GM12878 (cell line): ENCODE measurements around the gene ZNF148. TPM values are rescaled to one million over a fixed set of nuclear protein-coding genes. Genes with fewer than 3 reads are reported as not detected.

Experiments
- ATAC-seq: fragments of 200-7000 bp; cut with Tn5 transposase; 3 replicates; pipeline ENCODE4 v1.9.1; 2020; ENCODE audit warnings: mild to moderate bottlenecking, moderate library complexity
- BruUV-seq: library from RNA; stranded (reverse); fragments of 400-500 nt; replicated peaks from 2 replicates; lab custom pipeline; 2021; lab: Mats Ljungman, UMichigan
- CTCF ChIA-PET: fragments of 300-600 bp; sonication (Branson Sonifier 250); formaldehyde crosslinking; extraction: SDS; loops from one replicate; lab custom pipeline; 2021; ENCODE audit warnings: inconsistent platforms; lab: Yijun Ruan, JAX
- POLR2A ChIA-PET: fragments of 350-600 bp; formaldehyde crosslinking; extraction: SDS; loops from one replicate; lab custom pipeline; 2021; ENCODE audit warnings: inconsistent platforms; lab: Charles Lee
- RAD21 ChIA-PET: fragments of 300-600 bp; sonication (Branson Sonifier 250); formaldehyde crosslinking; loops from one replicate; lab custom pipeline; 2023; ENCODE audit warnings: antibody characterized with exemption; ENCODE audit not compliant: unreplicated experiment; lab: Charles Lee
- SMC1A ChIA-PET: fragments of 300-600 bp; sonication (Branson Sonifier 250); formaldehyde crosslinking; loops from one replicate; lab custom pipeline; 2023; ENCODE audit not compliant: unreplicated experiment, uncharacterized antibody; lab: Charles Lee
- DNase-seq: peaks from one replicate; pipeline ENCODE4 v3.0.0-alpha.2; 2011; ENCODE audit warnings: low read depth, low spot score
- FAIRE-seq: peaks from 3 replicates; lab custom pipeline; 2011; peaks lifted over from hg19 to GRCh38; lab: Jason Lieb, UNC
- H2AFZ ChIP-seq: 2 replicates; pipeline ENCODE4 v1.6.0; 2011; ENCODE audit warnings: low read depth, low read length, control low read depth; ENCODE audit not compliant: control insufficient read depth
- H3K27ac ChIP-seq: 2 replicates; pipeline ENCODE4 v1.5.1; 2011; ENCODE audit warnings: control low read depth; ENCODE audit not compliant: control insufficient read depth, insufficient read depth
- H3K27me3 ChIP-seq, 2 experiments: replicated peaks in 1 of 2; 2 replicates each; pipeline versions ENCODE4 v1.6.0 to v1.6.1; 2011; ENCODE audit warnings: low read length in 1 of 2; ENCODE audit not compliant: control insufficient read depth in 2 of 2, insufficient read depth in 2 of 2
- H3K36me3 ChIP-seq, 2 experiments: 2 replicates each; pipeline ENCODE4 v1.5.1; 2011; ENCODE audit warnings: low read length in 1 of 2; ENCODE audit not compliant: control insufficient read depth in 2 of 2, insufficient read depth in 2 of 2
- H3K4me1 ChIP-seq: 2 replicates; pipeline ENCODE4 v1.6.1; 2011; ENCODE audit warnings: mild to moderate bottlenecking, low read length, moderate library complexity, mixed read lengths; ENCODE audit not compliant: control insufficient read depth, insufficient read depth
- H3K4me2 ChIP-seq: 2 replicates; pipeline ENCODE4 v1.6.0; 2011; ENCODE audit warnings: control low read depth; ENCODE audit not compliant: control insufficient read depth, insufficient read depth
- H3K4me3 ChIP-seq: fragments of 200-600 bp; sonication (generic); 2 replicates; pipeline ENCODE4 v1.5.1; 2016
- H3K79me2 ChIP-seq: 2 replicates; pipeline ENCODE4 v1.6.0; 2011; ENCODE audit warnings: low read length; ENCODE audit not compliant: control insufficient read depth, insufficient read depth
- H3K9ac ChIP-seq: 2 replicates; pipeline ENCODE4 v1.8.0; 2011; ENCODE audit warnings: low read length, control low read depth, mixed read lengths; ENCODE audit not compliant: control insufficient read depth, insufficient read depth
- H3K9me3 ChIP-seq: replicated peaks from 3 replicates; pipeline ENCODE4 v1.5.1; 2011; ENCODE audit warnings: mild to moderate bottlenecking, low read length; ENCODE audit not compliant: control insufficient read depth, insufficient read depth
- H4K20me1 ChIP-seq: 2 replicates; pipeline ENCODE4 v1.6.0; 2011; ENCODE audit not compliant: control insufficient read depth, insufficient read depth
- BACH1 ChIP-seq: fragments of 450-650 bp; IDR thresholded peaks from 2 replicates; pipeline ENCODE4 v1.6.1; 2017; ENCODE audit warnings: mild to moderate bottlenecking, borderline replicate concordance
- DPF2 ChIP-seq: fragments of 450-650 bp; IDR thresholded peaks from 2 replicates; pipeline ENCODE4 v1.6.1; 2017; ENCODE audit warnings: mild to moderate bottlenecking
- EGR1 ChIP-seq, 2 experiments: IDR thresholded peaks; 1 replicate in 1 of 2; 2 replicates in 1 of 2; pipeline ENCODE4 v1.6.1; 2011 to 2012; ENCODE audit warnings: low read depth in 2 of 2, low read length in 2 of 2, borderline replicate concordance in 1 of 2, mild to moderate bottlenecking in 1 of 2, moderate library complexity in 1 of 2
- ESRRA ChIP-seq: IDR thresholded peaks from 2 replicates; pipeline ENCODE4 v1.6.1; 2012; ENCODE audit warnings: mild to moderate bottlenecking, low read length, improper control_type of control experiment
- FOXM1 ChIP-seq: IDR thresholded peaks from 2 replicates; pipeline ENCODE4 v1.6.1; 2012; ENCODE audit warnings: low read depth, mild to moderate bottlenecking, inconsistent platforms, low read length, moderate library complexity
- HCFC1 ChIP-seq: fragments of 150-350 bp; IDR thresholded peaks from 2 replicates; pipeline ENCODE4 v1.6.1; 2014; ENCODE audit warnings: low read length
- KAT2A ChIP-seq: conservative IDR thresholded peaks from 2 replicates; pipeline ENCODE4 v1.6.1; 2011; ENCODE audit warnings: low read depth, low read length; ENCODE audit not compliant: control insufficient read depth
- LARP7 ChIP-seq: fragments of 450-650 bp; IDR thresholded peaks from 2 replicates; pipeline ENCODE4 v1.6.1; 2017; ENCODE audit warnings: mild to moderate bottlenecking
- MAX ChIP-seq: IDR thresholded peaks from 2 replicates; pipeline ENCODE4 v1.6.1; 2012; ENCODE audit warnings: low read depth, low read length, improper control_type of control experiment
- MLLT1 ChIP-seq: fragments of 450-650 bp; IDR thresholded peaks from 2 replicates; pipeline ENCODE4 v1.6.1; 2016; ENCODE audit warnings: mild to moderate bottlenecking
- NR2C1 ChIP-seq: fragments of 450-650 bp; IDR thresholded peaks from 2 replicates; pipeline ENCODE4 v1.6.1; 2017; ENCODE audit warnings: antibody characterized with exemption, mild to moderate bottlenecking, moderate library complexity
- RBBP5 ChIP-seq: fragments of 200-600 bp; sonication (generic); conservative IDR thresholded peaks from 2 replicates; pipeline ENCODE4 v1.6.1; 2016
- RCOR1 ChIP-seq: conservative IDR thresholded peaks from 2 replicates; pipeline ENCODE4 v1.6.1; 2012; ENCODE audit warnings: low read depth, low read length, improper control_type of control experiment
- REST ChIP-seq: IDR thresholded peaks from 2 replicates; pipeline ENCODE4 v1.6.1; 2012; ENCODE audit warnings: mild to moderate bottlenecking, low read depth, low read length
- RUNX3 ChIP-seq: IDR thresholded peaks from 2 replicates; pipeline ENCODE4 v1.6.1; 2012; ENCODE audit warnings: low read length, inconsistent platforms
- TAF1 ChIP-seq: IDR thresholded peaks from 2 replicates; pipeline ENCODE4 v1.6.1; 2011; ENCODE audit warnings: mild to moderate bottlenecking, low read depth, low read length, borderline replicate concordance
- ZNF274 ChIP-seq: IDR thresholded peaks from one replicate; pipeline ENCODE4 v1.8.0; 2011; ENCODE audit not compliant: insufficient read length, insufficient read depth
- WGBS: methylation state at CpG from one replicate; pipeline ENCODE4 v1.1.6; 2016; ENCODE audit warnings: low lambda C conversion rate; ENCODE audit not compliant: insufficient replicate concordance, insufficient coverage; ENCODE audit errors: missing lambda C conversion rate; 5-methylcytosine and 5-hydroxymethylcytosine counted together
- in situ Hi-C: fragments of 300-500 bp; cut with MboI; formaldehyde crosslinking; loops from 9 replicates; pipeline ENCODE4 v1.14.3; 2018; ENCODE audit warnings: mixed read lengths
- intact Hi-C: fragments of 100-400 bp; cut with micrococcal nuclease; formaldehyde crosslinking; loops from one replicate; pipeline ENCODE4 v1.14.2; 2022; ENCODE audit not compliant: unreplicated experiment
- polyA plus RNA-seq, 11 experiments: library from polyadenylated mRNA; depleted of rRNA in 4 of 11; unstranded in 6 of 11; stranded (reverse) in 5 of 11; fragments of >200 nt; fragmentation: Nextera tagmentation in 4 of 11; fragmentation: Illumina TruSeq in 1 of 11; extraction: Ambion mirVana in 4 of 11; extraction: Trizol in 1 of 11; gene quantifications; 1 replicate in 1 of 11; 2 replicates in 10 of 11; pipeline versions ENCODE4 v1.2.1 to v1.2.3, GENCODE V29; 2011 to 2016; ENCODE audit warnings: inconsistent platforms in 2 of 11, missing spikeins in 2 of 11, low read depth in 1 of 11
- total RNA-seq, 4 experiments: library from RNA; depleted of rRNA in 3 of 4; stranded (reverse); fragments of >200 nt in 3 of 4; fragmentation: Illumina TruSeq in 1 of 4; extraction: Trizol in 1 of 4; gene quantifications; 2 replicates each; pipeline versions ENCODE4 v1.2.1 to v1.2.3, GENCODE V29; 2013 to 2021

ZNF148 gene
- total and polyA plus RNA-seq, 10 of the 15 experiments (the other 5 are each of a cell fraction or from before 2014, with no cell fraction given) = 8.6 to 40.4 (median 26.7) TPM

- no peaks in the 10 kb centered on the region; the same call in 2 of the 3 replicates for H3K9me3 ChIP-seq
- SMC1A ChIA-PET = interaction anchor here (0.9 to 1.4 kb wide), 4 partner anchors 10 to 32 kb away, joined by 3 to 5 read pairs (median 4); no protein-coding TSS in a partner anchor
- RAD21 ChIA-PET = interaction anchor here (0.6 kb wide), 1 partner anchor 334 kb away, joined by 3 read pairs; the partner anchor contains the start of gene SNX4
- intact Hi-C loops (no loop called here), in situ Hi-C loops (no loop called here)
- H3K27ac ChIP-seq = peak overlapping the region; percentile 39
- CTCF ChIA-PET = interaction anchor here (0.6 kb wide), 2 partner anchors 187 to 491 kb away, joined by 3 to 4 read pairs; no protein-coding TSS in a partner anchor
- H3K36me3 ChIP-seq = no peaks in the 10 kb centered on the region
- DNase-seq = no peak
- WGBS = 10% methylated on average over 10 of the region's 10 CpGs
- no TSS peak for BruUV-seq
- H2AFZ ChIP-seq = peak overlapping the region; percentile 44
- FAIRE-seq = peak; percentile 18
- no peak overlapping the region for H3K4me3 ChIP-seq
- peak overlapping the region; percentile 65 for H3K4me2 ChIP-seq
- H3K27me3 ChIP-seq = no peaks in the 10 kb centered on the region
- H4K20me1 ChIP-seq = no peaks in the 10 kb centered on the region
- H3K4me1 ChIP-seq = peaks cover 23% of the 10 kb centered on the region
- peak; percentile 90 for ATAC-seq
- POLR2A ChIA-PET = interaction anchor here (0.6 to 1.9 kb wide), 2 partner anchors 11 to 99 kb away, joined by 6 read pairs; no protein-coding TSS in a partner anchor
- no peaks in the 10 kb centered on the region for H3K79me2 ChIP-seq
- H3K9ac ChIP-seq = peak overlapping the region; percentile 47; the same call in 1 of the 2 replicates
- TF ChIP-seq ZNF274 (no peak), DPF2 (no peak), LARP7 (no peak), MAX (no peak), NR2C1 (no peak), RBBP5 (no peak), RCOR1 (no peak), HCFC1 (no peak), BACH1 (no peak), EGR1 (IDR thresholded peaks at IDR 0.05; ENCODE audit: borderline replicate concordance in 1 of 2, low read depth in 2 of 2, low read length in 2 of 2) (peak in 1 of 2 experiments; percentile 95; a peak in 2 of 3 replicates), KAT2A (no peak), ESRRA (no peak), TAF1 (no peak), MLLT1 (no peak), FOXM1 (no peak; the same call in 1 of the 2 replicates), RUNX3 (peak; percentile 38), REST (no peak)
Observed at GRCh38 chr3:125186261-125186787, 188.8 kb downstream of the ZNF148 start.
